ENCODE results near the gene USP14.

Gene USP14

GRCh38 chr18:159933-160332, 1.6 kb downstream of the USP14 start:
- no peak for DNase-seq (ENCODE audit: low spot score)

- DNase-seq (ENCODE audit: low spot score), result no peak
Measured at GRCh38 chr18:160831-161570, 2.6 kb downstream of the USP14 start.

- no peak for DNase-seq (ENCODE audit: low spot score)
Measured at GRCh38 chr18:172361-172760, 14.0 kb downstream of the USP14 start.

- DNase-seq (ENCODE audit: low spot score), result peak; percentile 8
Measured at GRCh38 chr18:179499-179898, 21.1 kb downstream of the USP14 start.

- DNase-seq (ENCODE audit: low spot score), result no peak
Measured at GRCh38 chr18:181711-182110, 23.4 kb downstream of the USP14 start.

- no peak for DNase-seq (ENCODE audit: low spot score)
Measured at GRCh38 chr18:183769-184168, 25.4 kb downstream of the USP14 start.

- DNase-seq (ENCODE audit: low spot score), result no peak
Measured at GRCh38 chr18:189254-189653, 30.9 kb downstream of the USP14 start.

- DNase-seq (ENCODE audit: low spot score), result no peak
Measured at GRCh38 chr18:191725-192124, 33.4 kb downstream of the USP14 start.

- DNase-seq (ENCODE audit: low spot score), result no peak
Measured at GRCh38 chr18:192801-193200, 34.4 kb downstream of the USP14 start.

GRCh38 chr18:195651-196050, 37.3 kb downstream of the USP14 start:
- no peak for DNase-seq (ENCODE audit: low spot score)

GRCh38 chr18:199214-199613, 40.9 kb downstream of the USP14 start:
- DNase-seq (ENCODE audit: low spot score), result no peak

GRCh38 chr18:199768-200167, 41.4 kb downstream of the USP14 start:
- no peak for DNase-seq (ENCODE audit: low spot score)

- no peak for DNase-seq (ENCODE audit: low spot score)
Measured at GRCh38 chr18:210075-210474, 51.7 kb downstream of the USP14 start.

GRCh38 chr18:210733-211132, 52.4 kb downstream of the USP14 start:
- DNase-seq (ENCODE audit: low spot score), result no peak

- DNase-seq (ENCODE audit: low spot score), result no peak
Measured at GRCh38 chr18:211582-211981, 53.2 kb downstream of the USP14 start.

- DNase-seq (ENCODE audit: low spot score), result no peak
Measured at GRCh38 chr18:212780-213179, 54.4 kb downstream of the USP14 start.

GRCh38 chr18:213505-213904, 55.1 kb downstream of the USP14 start:
- no peak for DNase-seq (ENCODE audit: low spot score)

- no peak for DNase-seq (ENCODE audit: low spot score)
Measured at GRCh38 chr18:213966-214365, 55.6 kb downstream of the USP14 start.

GRCh38 chr18:215448-216010, 57.2 kb downstream of the USP14 start:
- DNase-seq (ENCODE audit: low spot score), result no peak

- DNase-seq (ENCODE audit: low spot score), result no peak
Measured at GRCh38 chr18:217532-218336, 59.4 kb downstream of the USP14 start.

- DNase-seq (ENCODE audit: low spot score), result no peak
Measured at GRCh38 chr18:220708-221107, 62.4 kb downstream of the USP14 start.

- DNase-seq (ENCODE audit: low spot score), result no peak
Measured at GRCh38 chr18:225745-226144, 67.4 kb downstream of the USP14 start.

- no peak for DNase-seq (ENCODE audit: low spot score)
Measured at GRCh38 chr18:227374-227773, 69.0 kb downstream of the USP14 start.

All from activated CD4-positive, alpha-beta T cell treated with anti-CD3 and anti-CD28 coated beads, Interleukin-2, Interleukin-4, amounts not matched to agents 100 ng/mL and 50 ng/mL, durations not matched to agents 16 hours and 8 hours (primary cell).